Colon (tissue), 2 donors: ENCODE results near the gene SLC25A15.
"Not testable (repeated sequence)": the region's sequence is repeated elsewhere in the genome, so short reads cannot be mapped to it uniquely, and the experiment has no call there.

Experiments used
- FAIRE-seq: peaks from 2 replicates; lab custom pipeline; 2012; peaks lifted over from hg19 to GRCh38; lab: Jason Lieb, UNC
- donor health status: control.
- donor health status: control.

SLC25A15 gene

GRCh38 chr13:40781717-40782116 lies 7.7 kb upstream of the SLC25A15 start:
- FAIRE-seq = no peak

- not testable (repeated sequence) for FAIRE-seq
Measured at GRCh38 chr13:40782971-40783370, 6.4 kb upstream of the SLC25A15 start.

- no peak for FAIRE-seq
Measured at GRCh38 chr13:40784540-40784939, 4.9 kb upstream of the SLC25A15 start.

GRCh38 chr13:40786568-40786996 lies 2.8 kb upstream of the SLC25A15 start:
- FAIRE-seq = no peak

- no peak for FAIRE-seq
Measured at GRCh38 chr13:40787062-40787461, 2.3 kb upstream of the SLC25A15 start.

GRCh38 chr13:40788540-40789274 lies 704 bp upstream of the SLC25A15 start:
- not testable (repeated sequence) for FAIRE-seq

GRCh38 chr13:40790154-40790616 lies 774 bp downstream of the SLC25A15 start:
- no peak for FAIRE-seq

GRCh38 chr13:40792284-40793051 lies 3.1 kb downstream of the SLC25A15 start:
- FAIRE-seq = no peak

GRCh38 chr13:40793339-40793738 lies 3.9 kb downstream of the SLC25A15 start:
- FAIRE-seq = no peak

- no peak for FAIRE-seq
Measured at GRCh38 chr13:40794414-40795368, 5.3 kb downstream of the SLC25A15 start.

GRCh38 chr13:40796649-40797048 lies 7.2 kb downstream of the SLC25A15 start:
- no peak for FAIRE-seq

GRCh38 chr13:40798380-40798779 lies 9.0 kb downstream of the SLC25A15 start:
- FAIRE-seq = no peak

GRCh38 chr13:40799508-40799907 lies 10.1 kb downstream of the SLC25A15 start:
- no peak for FAIRE-seq

GRCh38 chr13:40800559-40800958 lies 11.1 kb downstream of the SLC25A15 start:
- FAIRE-seq = no peak

GRCh38 chr13:40801255-40802217 lies 12.1 kb downstream of the SLC25A15 start:
- FAIRE-seq = no peak

- FAIRE-seq = no peak
Measured at GRCh38 chr13:40803316-40803715, 13.9 kb downstream of the SLC25A15 start.

- no peak for FAIRE-seq
Measured at GRCh38 chr13:40806241-40806640, 16.8 kb downstream of the SLC25A15 start.

GRCh38 chr13:40809471-40809870 lies 20.1 kb downstream of the SLC25A15 start:
- FAIRE-seq = no peak

- FAIRE-seq = no peak
Measured at GRCh38 chr13:40812102-40812501, 22.7 kb downstream of the SLC25A15 start.

GRCh38 chr13:40812724-40813445 lies 23.5 kb downstream of the SLC25A15 start:
- no peak for FAIRE-seq
